HG02884 (cell line): ENCODE measurements around the gene CDC37.

Experiments
- ATAC-seq: cut with Tn5 transposase; IDR thresholded peaks from one replicate; pipeline ENCODE4 v1.9.1; 2021; ENCODE audit warnings: mild to moderate bottlenecking, moderate library complexity; ENCODE audit not compliant: unreplicated experiment

Gene CDC37

GRCh38 chr19:10403137-10404021 is at the start of gene CDC37:
Gene CDC37, minus strand, starts transcription at chr19:10403542. Its CDS starts 63 bp downstream, at chr19:10403479.
- peak; percentile 77 for ATAC-seq

GRCh38 chr19:10450853-10451609 is 47.7 kb upstream of the CDC37 start:
- no peak for ATAC-seq

DNA sequence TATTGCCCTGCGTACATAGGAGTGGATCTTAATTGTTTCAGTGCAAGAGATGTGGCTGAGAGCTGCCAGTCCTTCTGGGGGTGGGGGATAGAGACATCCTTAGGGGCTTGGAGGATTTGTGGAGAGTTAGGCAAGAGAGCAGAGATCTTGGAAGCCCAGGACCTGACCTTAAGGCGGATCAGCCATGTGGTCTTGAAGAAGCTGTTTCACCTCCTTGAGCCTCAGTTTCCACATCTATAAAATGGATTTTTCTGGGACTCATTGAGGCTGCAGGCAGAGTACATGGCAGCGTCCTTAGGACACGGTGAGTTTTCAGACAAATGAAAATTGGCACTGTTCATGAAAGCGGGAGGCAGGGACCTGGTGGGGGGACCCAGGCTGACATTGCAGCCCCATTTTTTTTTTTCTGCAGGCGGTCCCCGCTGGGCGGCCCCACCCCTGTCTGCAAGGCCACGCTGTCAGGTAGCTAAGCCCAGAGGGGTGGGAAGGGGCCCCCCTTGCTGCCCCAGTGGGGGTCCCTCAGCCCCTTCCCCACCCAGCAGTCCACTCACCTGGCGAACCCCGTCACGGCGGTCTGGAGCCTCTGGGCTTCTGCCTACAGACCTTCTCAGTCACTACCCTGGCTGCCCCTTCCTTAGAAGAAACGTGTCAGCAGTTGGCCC is 47.0 kb upstream of the CDC37 start:
- ATAC-seq = no peak

DNA sequence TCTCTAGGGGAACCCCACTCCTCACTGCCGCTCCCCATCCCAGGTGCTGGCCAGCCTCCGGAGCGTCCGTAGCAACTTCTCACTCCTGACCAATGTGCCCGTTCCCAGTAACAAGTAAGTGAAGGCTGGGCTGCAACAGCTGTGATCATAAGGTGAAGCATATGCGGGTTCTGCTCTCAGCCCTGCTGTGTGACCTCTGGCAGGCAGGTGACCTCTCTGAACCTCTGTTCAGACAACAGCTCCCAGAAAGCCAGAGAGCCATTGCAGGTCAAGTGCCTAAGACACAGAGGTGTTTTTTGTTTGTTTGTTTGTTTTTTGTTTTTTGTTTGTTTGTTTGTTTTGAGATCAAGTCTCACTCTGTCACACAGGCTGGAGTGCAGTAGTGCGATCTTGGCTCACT is 45.7 kb upstream of the CDC37 start:
- no peak for ATAC-seq

GRCh38 chr19:10442698-10443097 is 39.4 kb upstream of the CDC37 start:
- ATAC-seq = no peak

GRCh38 chr19:10439588-10439987 is 36.2 kb upstream of the CDC37 start:
- ATAC-seq = no peak

- ATAC-seq = no peak
Observed at GRCh38 chr19:10433131-10433536, 29.8 kb upstream of the CDC37 start.

- no peak for ATAC-seq
Observed at GRCh38 chr19:10432736-10433130, 29.4 kb upstream of the CDC37 start.

- ATAC-seq = no peak
Observed at GRCh38 chr19:10431943-10432735, 28.8 kb upstream of the CDC37 start.

- no peak for ATAC-seq
Observed at GRCh38 chr19:10431254-10431942, 28.1 kb upstream of the CDC37 start.

GRCh38 chr19:10430505-10431253 is 27.3 kb upstream of the CDC37 start:
- ATAC-seq = no peak

DNA sequence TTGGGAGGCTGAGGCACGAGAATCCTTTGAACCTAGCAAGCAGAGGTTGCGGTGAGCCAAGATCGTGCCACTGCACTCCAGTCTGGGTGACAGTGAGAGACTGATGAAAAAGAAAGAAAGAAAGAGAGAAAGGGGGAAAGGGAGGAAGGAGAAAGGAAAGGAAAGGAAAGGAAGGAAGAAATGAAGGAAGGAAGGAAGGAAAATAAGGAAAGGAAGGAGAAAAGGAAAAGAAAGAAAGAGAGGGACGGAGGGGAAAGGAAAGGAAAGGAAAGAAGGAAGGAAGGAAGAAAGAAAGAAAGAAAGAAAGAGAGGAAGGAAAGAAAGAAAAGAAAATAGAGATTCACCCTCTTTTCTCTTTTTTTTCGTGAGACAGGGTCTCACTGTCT is 25.6 kb upstream of the CDC37 start:
- no peak for ATAC-seq

DNA sequence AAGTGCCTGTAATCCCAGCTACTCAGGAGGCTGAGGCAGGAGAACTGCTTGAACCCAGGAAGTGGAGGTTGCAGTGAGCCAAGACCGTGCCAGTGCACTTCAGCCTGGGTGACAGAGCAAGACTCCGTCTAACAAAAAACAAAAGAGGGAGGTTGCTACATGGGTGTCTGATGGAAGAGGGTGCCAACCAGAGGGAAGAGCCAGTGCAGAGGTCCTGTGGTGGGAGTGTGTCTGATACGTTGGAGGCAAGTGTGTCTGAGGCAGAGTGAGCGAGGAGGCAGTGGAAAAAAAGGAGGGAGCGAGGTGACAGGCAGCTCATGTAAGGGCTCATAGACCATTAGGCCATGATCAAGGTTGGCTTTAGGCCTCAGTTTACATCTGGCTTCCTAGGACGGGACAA is 23.8 kb upstream of the CDC37 start:
- no peak for ATAC-seq

DNA sequence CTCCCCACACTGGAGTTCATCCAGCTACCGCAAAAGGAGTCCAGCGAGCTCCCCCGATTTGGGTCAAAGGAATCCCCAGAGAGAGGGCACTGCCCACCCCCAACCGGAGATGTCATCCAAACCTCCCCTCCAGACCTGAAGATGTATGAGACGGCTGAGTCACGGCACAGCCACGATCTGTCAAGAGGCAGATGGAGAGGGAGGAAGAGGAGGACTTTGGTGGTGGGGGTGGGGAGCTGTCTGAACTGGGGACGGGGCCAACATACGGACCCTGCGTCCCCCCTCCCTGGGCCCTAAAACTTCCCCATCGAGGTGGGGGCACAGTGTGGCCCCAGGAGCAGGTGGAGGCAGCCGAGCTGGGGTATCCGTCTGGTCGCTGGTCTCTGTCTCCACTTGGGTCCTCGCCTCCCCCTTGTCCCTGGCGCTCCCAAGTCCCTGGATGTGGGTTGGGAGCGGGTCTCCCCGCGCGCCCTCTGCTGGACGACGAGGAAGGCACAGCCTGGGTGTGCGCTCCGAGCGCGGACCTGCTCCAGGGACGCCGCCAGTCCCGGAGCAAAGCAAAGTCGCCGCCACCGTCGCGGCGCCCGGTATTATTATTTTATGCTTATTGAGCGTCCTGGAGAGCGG is 20.8 kb upstream of the CDC37 start:
- ATAC-seq = no peak

- ATAC-seq = no peak
Observed at GRCh38 chr19:10422846-10423245, 19.5 kb upstream of the CDC37 start.

- ATAC-seq = no peak
Observed at GRCh38 chr19:10422046-10422461, 18.7 kb upstream of the CDC37 start.

GRCh38 chr19:10421240-10422045 is 18.1 kb upstream of the CDC37 start:
- no peak for ATAC-seq
